Keratinocyte (primary cell): ENCODE results near the gene TCTN1. TPM values are rescaled to one million over a fixed set of nuclear protein-coding genes. Genes with fewer than 3 reads are reported as not detected.

Source experiments
- DNase-seq: peaks from one replicate; pipeline ENCODE4 v3.0.0-alpha.2; 2011; ENCODE audit warnings: low read depth, missing footprints, low spot score
- FAIRE-seq: peaks from 2 replicates; lab custom pipeline; 2011; peaks lifted over from hg19 to GRCh38; lab: Jason Lieb, UNC
- H2AFZ ChIP-seq: 2 replicates; pipeline ENCODE4 v1.6.0; 2012; ENCODE audit warnings: low read length, control low read depth, inconsistent platforms; ENCODE audit not compliant: control insufficient read depth
- H3K27ac ChIP-seq: 2 replicates; pipeline ENCODE4 v1.5.1; 2011; ENCODE audit warnings: low read length; ENCODE audit not compliant: control insufficient read depth, insufficient read depth
- H3K27me3 ChIP-seq: 3 replicates; pipeline ENCODE4 v1.6.0; 2011; ENCODE audit warnings: low read length; ENCODE audit not compliant: control insufficient read depth, insufficient read depth; ENCODE audit errors: extremely low read depth
- H3K36me3 ChIP-seq, 2 experiments: 2 replicates in 1 of 2; 3 replicates in 1 of 2; pipeline ENCODE4 v1.5.1; 2011; ENCODE audit warnings: low read length in 2 of 2, mild to moderate bottlenecking in 1 of 2; ENCODE audit not compliant: control insufficient read depth in 2 of 2, insufficient read depth in 2 of 2; ENCODE audit errors: extremely low read depth in 1 of 2
- H3K4me1 ChIP-seq: 3 replicates; pipeline ENCODE4 v1.5.1; 2011; ENCODE audit warnings: low read length; ENCODE audit not compliant: control insufficient read depth, insufficient read depth; ENCODE audit errors: extremely low read depth
- H3K4me2 ChIP-seq: 3 replicates; pipeline ENCODE4 v1.6.0; 2011; ENCODE audit warnings: low read depth, low read length; ENCODE audit not compliant: control insufficient read depth, insufficient read depth; ENCODE audit errors: extremely low read depth
- H3K4me3 ChIP-seq, 3 experiments: fragments of 200-600 bp in 1 of 3; sonication (generic) in 1 of 3; 2 replicates in 2 of 3; 3 replicates in 1 of 3; pipeline ENCODE4 v1.5.1; 2011 to 2016; ENCODE audit warnings: low read length in 3 of 3, mild to moderate bottlenecking in 3 of 3, control low read depth in 2 of 3, inconsistent platforms in 1 of 3, low read depth in 1 of 3, mixed read lengths in 1 of 3, mixed run types in 1 of 3, moderate library complexity in 1 of 3; ENCODE audit not compliant: control insufficient read depth in 2 of 3, insufficient read depth in 2 of 3; ENCODE audit errors: extremely low read depth in 1 of 3
- H3K79me2 ChIP-seq: 2 replicates; pipeline ENCODE4 v1.6.0; 2012; ENCODE audit warnings: low read length; ENCODE audit not compliant: control insufficient read depth, insufficient read depth
- H3K9ac ChIP-seq: 3 replicates; pipeline ENCODE4 v1.6.0; 2011; ENCODE audit warnings: low read length; ENCODE audit not compliant: control insufficient read depth, insufficient read depth; ENCODE audit errors: extremely low read depth
- H3K9me1 ChIP-seq: 3 replicates; pipeline ENCODE4 v1.6.0; 2011; ENCODE audit warnings: low read length; ENCODE audit not compliant: control insufficient read depth, insufficient read depth; ENCODE audit errors: extremely low read depth
- H3K9me3 ChIP-seq: 2 replicates; pipeline ENCODE4 v1.5.1; 2012; ENCODE audit warnings: low read depth, low read length; ENCODE audit not compliant: control insufficient read depth
- H4K20me1 ChIP-seq: 3 replicates; pipeline ENCODE4 v1.6.0; 2011; ENCODE audit warnings: low read length; ENCODE audit not compliant: control insufficient read depth, insufficient read depth; ENCODE audit errors: extremely low read depth
- EZH2 ChIP-seq: IDR thresholded peaks from one replicate; pipeline ENCODE4 v1.6.1; 2012; ENCODE audit warnings: inconsistent platforms, mild to moderate bottlenecking, low read length, moderate library complexity
- dilution Hi-C: fragments of 300-500 bp; cut with MboI; formaldehyde crosslinking; loops from one replicate; pipeline ENCODE4 v1.7.0; 2020; ENCODE audit warnings: low sequenced_read_pairs; ENCODE audit not compliant: extremely low pct_ligation_motif_present
- polyA plus RNA-seq, 5 experiments: library from polyadenylated mRNA; depleted of rRNA in 3 of 5; stranded (reverse) in 3 of 5; stranded (forward) in 1 of 5; unstranded in 1 of 5; fragments of >200 nt; gene quantifications; 1 replicate in 1 of 5; 2 replicates in 3 of 5; 3 replicates in 1 of 5; pipeline versions ENCODE4 v1.2.1 to v1.2.3, GENCODE V29; 2011 to 2012; ENCODE audit warnings: missing spikeins in 2 of 5, low read depth in 1 of 5, low replicate concordance in 1 of 5
- TF ChIP-seq, protein P1 (sequence below), 3 experiments: IDR thresholded peaks in 1 of 3; conservative IDR thresholded peaks in 1 of 3; optimal IDR thresholded peaks in 1 of 3; 2 replicates in 2 of 3; 3 replicates in 1 of 3; pipeline versions ENCODE3 to v1.5.1; 2011; ENCODE audit warnings: low read length in 3 of 3, mild to moderate bottlenecking in 3 of 3, moderate library complexity in 2 of 3, control low read depth in 1 of 3, inconsistent platforms in 1 of 3; ENCODE audit not compliant: insufficient read depth in 2 of 3; ENCODE audit errors: extremely low read depth in 1 of 3

TCTN1 gene
- polyA plus RNA-seq, 1 donor (not counting 4 experiments of a cell fraction or from before 2014, with no cell fraction given): 30.6 TPM

DNA sequence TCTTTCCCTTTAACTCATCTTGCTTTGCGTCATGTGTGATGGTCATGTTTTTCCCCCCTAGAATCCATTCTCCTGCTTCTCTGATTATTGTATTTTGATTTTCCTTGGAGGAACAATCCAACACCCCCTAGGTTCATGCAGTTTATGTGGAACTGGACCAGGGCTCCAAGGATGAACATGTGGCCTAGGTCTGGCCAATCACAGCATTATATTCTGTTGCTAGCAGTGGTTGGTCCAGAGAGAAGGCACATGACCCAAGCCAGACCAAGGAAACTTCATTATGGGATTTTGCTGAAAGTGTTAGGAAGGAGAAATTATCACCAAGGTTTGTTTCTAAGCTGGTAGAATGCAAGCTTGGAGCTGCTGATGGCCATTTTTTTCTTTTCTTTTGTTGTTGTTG, 23.9 kb upstream of the TCTN1 start:
- H3K9me3 ChIP-seq: no peaks in the 10 kb centered on the region
- no peaks in the 10 kb centered on the region for H3K9me1 ChIP-seq
- no peaks in the 10 kb centered on the region for H3K36me3 ChIP-seq
- H3K79me2 ChIP-seq: no peaks in the 10 kb centered on the region
- TF ChIP-seq, protein P1, sequence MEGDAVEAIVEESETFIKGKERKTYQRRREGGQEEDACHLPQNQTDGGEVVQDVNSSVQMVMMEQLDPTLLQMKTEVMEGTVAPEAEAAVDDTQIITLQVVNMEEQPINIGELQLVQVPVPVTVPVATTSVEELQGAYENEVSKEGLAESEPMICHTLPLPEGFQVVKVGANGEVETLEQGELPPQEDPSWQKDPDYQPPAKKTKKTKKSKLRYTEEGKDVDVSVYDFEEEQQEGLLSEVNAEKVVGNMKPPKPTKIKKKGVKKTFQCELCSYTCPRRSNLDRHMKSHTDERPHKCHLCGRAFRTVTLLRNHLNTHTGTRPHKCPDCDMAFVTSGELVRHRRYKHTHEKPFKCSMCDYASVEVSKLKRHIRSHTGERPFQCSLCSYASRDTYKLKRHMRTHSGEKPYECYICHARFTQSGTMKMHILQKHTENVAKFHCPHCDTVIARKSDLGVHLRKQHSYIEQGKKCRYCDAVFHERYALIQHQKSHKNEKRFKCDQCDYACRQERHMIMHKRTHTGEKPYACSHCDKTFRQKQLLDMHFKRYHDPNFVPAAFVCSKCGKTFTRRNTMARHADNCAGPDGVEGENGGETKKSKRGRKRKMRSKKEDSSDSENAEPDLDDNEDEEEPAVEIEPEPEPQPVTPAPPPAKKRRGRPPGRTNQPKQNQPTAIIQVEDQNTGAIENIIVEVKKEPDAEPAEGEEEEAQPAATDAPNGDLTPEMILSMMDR (optimal IDR thresholded peaks at IDR 0.05 in 1 of 3, IDR thresholded peaks at IDR 0.05 in 1 of 3, conservative IDR thresholded peaks at IDR 0.05 in 1 of 3; ENCODE audit: extremely low read depth in 1 of 3, insufficient read depth in 2 of 3, low read length in 3 of 3): no peak
- no peak for TF ChIP-seq EZH2
- H3K4me3 ChIP-seq: no peak overlapping the region
- H3K9ac ChIP-seq: no peak overlapping the region
- H4K20me1 ChIP-seq: no peaks in the 10 kb centered on the region
- DNase-seq (no peak), FAIRE-seq (no peak)
- H3K4me1 ChIP-seq: peaks cover 7% of the 10 kb centered on the region
- no peak overlapping the region for H2AFZ ChIP-seq
- no peaks in the 10 kb centered on the region for H3K27me3 ChIP-seq
- H3K27ac ChIP-seq: no peak overlapping the region
- dilution Hi-C loops: no loop called here
- H3K4me2 ChIP-seq: no peak overlapping the region

DNA sequence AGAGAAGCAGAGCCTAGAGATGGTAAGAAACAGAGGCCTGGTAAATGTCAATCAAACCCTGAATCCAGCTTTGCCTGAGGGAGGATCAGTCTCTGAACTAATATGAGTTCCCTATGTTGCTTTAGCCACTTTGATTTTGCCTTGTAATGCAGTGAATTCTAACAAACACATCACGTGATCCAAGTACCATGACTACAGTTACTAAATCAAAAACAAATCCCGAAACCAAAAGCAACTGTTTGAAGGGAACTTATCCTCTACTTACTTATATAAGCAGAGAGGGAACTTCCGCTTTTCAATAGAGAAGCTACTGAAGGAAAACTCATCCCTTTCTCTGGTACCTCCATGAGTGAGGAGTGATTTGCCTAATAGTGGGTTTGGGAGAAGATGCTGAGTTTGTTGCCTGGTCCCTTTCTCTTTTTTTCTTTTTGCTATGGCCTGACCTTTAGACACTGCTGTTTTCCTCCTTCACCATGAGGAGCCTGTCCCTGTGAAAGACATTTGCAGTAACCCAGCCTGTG, 23.1 kb upstream of the TCTN1 start:
- Histone ChIP-seq H3K79me2 (no peaks in the 10 kb centered on the region), H2AFZ (peak overlapping the region; percentile 44), H3K4me1 (no peaks in the 10 kb centered on the region), H3K27me3 (no peaks in the 10 kb centered on the region), H3K9me1 (no peaks in the 10 kb centered on the region), H3K27ac (no peak overlapping the region), H3K9ac (no peak overlapping the region), H3K36me3 (no peaks in the 10 kb centered on the region), H4K20me1 (no peaks in the 10 kb centered on the region), H3K4me2 (no peak overlapping the region), H3K9me3 (no peaks in the 10 kb centered on the region), H3K4me3 (no peak overlapping the region)
- dilution Hi-C loops: no loop called here
- DNase-seq (no peak), FAIRE-seq (no peak)
- no peak for TF ChIP-seq EZH2
